PFSK-1 (cell line): ENCODE data around the gene CCN6.

Experiments
- FOXP2 ChIP-seq: optimal IDR thresholded peaks from 2 replicates; pipeline ENCODE3; 2011; ENCODE audit warnings: borderline replicate concordance, control low read depth, inconsistent platforms; ENCODE audit not compliant: insufficient read depth; ENCODE audit errors: extremely low read length, extremely low read depth
- POLR2AphosphoS5 ChIP-seq: IDR thresholded peaks from 2 replicates; pipeline ENCODE4 v1.6.1; 2012; ENCODE audit warnings: low read depth, mild to moderate bottlenecking, control low read depth, low read length, moderate library complexity
- SIN3A ChIP-seq: IDR thresholded peaks from 2 replicates; pipeline ENCODE4 v1.6.1; 2012; ENCODE audit warnings: mild to moderate bottlenecking, low read length, moderate library complexity, borderline replicate concordance; ENCODE audit not compliant: insufficient read depth
- TAF1 ChIP-seq: IDR thresholded peaks from 2 replicates; pipeline ENCODE4 v1.6.1; 2012; ENCODE audit warnings: low read length, control low read depth, borderline replicate concordance; ENCODE audit not compliant: insufficient read depth
- TF ChIP-seq, protein P1 (sequence below), 2 experiments: IDR thresholded peaks; 2 replicates each; pipeline versions ENCODE4 v1.6.1 to v1.8.0; 2011 to 2012; ENCODE audit warnings: low read depth in 2 of 2, low read length in 2 of 2, control low read depth in 1 of 2, inconsistent platforms in 1 of 2, mild to moderate bottlenecking in 1 of 2, moderate library complexity in 1 of 2; ENCODE audit not compliant: insufficient read depth in 1 of 2

CCN6 gene

GRCh38 chr6:112114577-112115223 lies 60.8 kb downstream of the CCN6 start:
- no peak for TF ChIP-seq FOXP2
- TF ChIP-seq, protein P1, sequence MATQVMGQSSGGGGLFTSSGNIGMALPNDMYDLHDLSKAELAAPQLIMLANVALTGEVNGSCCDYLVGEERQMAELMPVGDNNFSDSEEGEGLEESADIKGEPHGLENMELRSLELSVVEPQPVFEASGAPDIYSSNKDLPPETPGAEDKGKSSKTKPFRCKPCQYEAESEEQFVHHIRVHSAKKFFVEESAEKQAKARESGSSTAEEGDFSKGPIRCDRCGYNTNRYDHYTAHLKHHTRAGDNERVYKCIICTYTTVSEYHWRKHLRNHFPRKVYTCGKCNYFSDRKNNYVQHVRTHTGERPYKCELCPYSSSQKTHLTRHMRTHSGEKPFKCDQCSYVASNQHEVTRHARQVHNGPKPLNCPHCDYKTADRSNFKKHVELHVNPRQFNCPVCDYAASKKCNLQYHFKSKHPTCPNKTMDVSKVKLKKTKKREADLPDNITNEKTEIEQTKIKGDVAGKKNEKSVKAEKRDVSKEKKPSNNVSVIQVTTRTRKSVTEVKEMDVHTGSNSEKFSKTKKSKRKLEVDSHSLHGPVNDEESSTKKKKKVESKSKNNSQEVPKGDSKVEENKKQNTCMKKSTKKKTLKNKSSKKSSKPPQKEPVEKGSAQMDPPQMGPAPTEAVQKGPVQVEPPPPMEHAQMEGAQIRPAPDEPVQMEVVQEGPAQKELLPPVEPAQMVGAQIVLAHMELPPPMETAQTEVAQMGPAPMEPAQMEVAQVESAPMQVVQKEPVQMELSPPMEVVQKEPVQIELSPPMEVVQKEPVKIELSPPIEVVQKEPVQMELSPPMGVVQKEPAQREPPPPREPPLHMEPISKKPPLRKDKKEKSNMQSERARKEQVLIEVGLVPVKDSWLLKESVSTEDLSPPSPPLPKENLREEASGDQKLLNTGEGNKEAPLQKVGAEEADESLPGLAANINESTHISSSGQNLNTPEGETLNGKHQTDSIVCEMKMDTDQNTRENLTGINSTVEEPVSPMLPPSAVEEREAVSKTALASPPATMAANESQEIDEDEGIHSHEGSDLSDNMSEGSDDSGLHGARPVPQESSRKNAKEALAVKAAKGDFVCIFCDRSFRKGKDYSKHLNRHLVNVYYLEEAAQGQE (IDR thresholded peaks at IDR 0.05; ENCODE audit: insufficient read depth in 1 of 2, low read depth in 2 of 2, low read length in 2 of 2) = no peak
- TF ChIP-seq TAF1 = no peak
- no peak for TF ChIP-seq SIN3A

GRCh38 chr6:112116221-112116620 lies 62.3 kb downstream of the CCN6 start:
- TF ChIP-seq TAF1 (no peak), SIN3A (no peak), FOXP2 (no peak), POLR2AphosphoS5 (no peak)
- TF ChIP-seq, protein P1 (IDR thresholded peaks at IDR 0.05; ENCODE audit: insufficient read depth in 1 of 2, low read depth in 2 of 2, low read length in 2 of 2) = no peak

DNA sequence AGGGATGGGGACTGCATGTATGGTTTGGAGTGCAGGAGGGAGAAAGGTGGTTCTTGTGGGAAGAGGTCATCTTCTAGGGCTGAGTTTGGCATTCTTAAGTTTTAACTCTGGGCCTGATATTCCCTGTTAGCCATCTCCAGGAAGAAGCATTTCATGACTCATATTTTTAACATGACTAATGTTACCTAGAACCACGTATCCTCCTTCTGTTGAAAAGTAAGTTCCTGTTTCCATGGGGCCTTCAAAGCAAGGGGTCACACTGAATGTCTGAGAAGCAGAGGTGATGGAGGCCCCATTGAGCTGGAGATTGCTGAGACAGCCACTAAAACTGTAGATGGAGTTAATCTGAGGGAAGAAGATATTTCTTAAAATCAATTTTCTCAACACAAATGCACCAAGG lies 63.6 kb downstream of the CCN6 start:
- TF ChIP-seq, protein P1 (IDR thresholded peaks at IDR 0.05; ENCODE audit: insufficient read depth in 1 of 2, low read depth in 2 of 2, low read length in 2 of 2) = no peak
- no peak for TF ChIP-seq TAF1
- TF ChIP-seq FOXP2 = no peak
- TF ChIP-seq SIN3A = no peak
- no peak for TF ChIP-seq POLR2AphosphoS5

DNA sequence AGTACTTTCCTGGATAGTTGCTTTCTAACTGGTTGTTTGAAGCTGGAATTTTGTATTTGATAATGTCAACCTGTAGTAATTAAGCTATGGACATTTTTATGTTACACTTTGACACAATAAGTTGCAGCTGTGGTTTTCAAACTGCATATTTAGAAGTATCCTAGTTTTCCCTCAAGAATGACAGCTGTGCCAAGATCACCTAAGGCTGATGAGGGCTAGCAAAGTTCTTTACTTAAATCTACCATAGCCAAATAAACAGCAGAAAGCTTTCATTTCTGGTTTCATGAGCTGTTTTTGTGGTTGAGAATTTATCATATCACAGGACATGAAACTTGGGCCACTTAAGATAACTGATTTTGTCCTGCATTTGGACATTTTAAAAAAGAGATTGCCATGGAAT lies 64.1 kb downstream of the CCN6 start:
- TF ChIP-seq POLR2AphosphoS5 = no peak
- no peak for TF ChIP-seq SIN3A
- TF ChIP-seq, protein P1 (IDR thresholded peaks at IDR 0.05; ENCODE audit: insufficient read depth in 1 of 2, low read depth in 2 of 2, low read length in 2 of 2) = no peak
- TF ChIP-seq FOXP2 = no peak
- no peak for TF ChIP-seq TAF1
